HG03175 (cell line): Measurements from ENCODE around the gene SIL1.
"Not testable (repeated sequence)": the region's sequence is repeated elsewhere in the genome, so short reads cannot be mapped to it uniquely, and the experiment has no call there.

Experiments
- ATAC-seq: cut with Tn5 transposase; IDR thresholded peaks from one replicate; pipeline ENCODE4 v1.9.1; 2021; ENCODE audit warnings: mild to moderate bottlenecking, moderate library complexity; ENCODE audit not compliant: unreplicated experiment

SIL1 gene

GRCh38 chr5:139076111-139076510 is 122.1 kb downstream of the SIL1 start:
- no peak for ATAC-seq

- ATAC-seq: no peak
These were observed 122.8 kb downstream of the SIL1 start for GRCh38 chr5:139075066-139076050.

GRCh38 chr5:139073956-139074355 is 124.2 kb downstream of the SIL1 start:
- not testable (repeated sequence) for ATAC-seq

DNA sequence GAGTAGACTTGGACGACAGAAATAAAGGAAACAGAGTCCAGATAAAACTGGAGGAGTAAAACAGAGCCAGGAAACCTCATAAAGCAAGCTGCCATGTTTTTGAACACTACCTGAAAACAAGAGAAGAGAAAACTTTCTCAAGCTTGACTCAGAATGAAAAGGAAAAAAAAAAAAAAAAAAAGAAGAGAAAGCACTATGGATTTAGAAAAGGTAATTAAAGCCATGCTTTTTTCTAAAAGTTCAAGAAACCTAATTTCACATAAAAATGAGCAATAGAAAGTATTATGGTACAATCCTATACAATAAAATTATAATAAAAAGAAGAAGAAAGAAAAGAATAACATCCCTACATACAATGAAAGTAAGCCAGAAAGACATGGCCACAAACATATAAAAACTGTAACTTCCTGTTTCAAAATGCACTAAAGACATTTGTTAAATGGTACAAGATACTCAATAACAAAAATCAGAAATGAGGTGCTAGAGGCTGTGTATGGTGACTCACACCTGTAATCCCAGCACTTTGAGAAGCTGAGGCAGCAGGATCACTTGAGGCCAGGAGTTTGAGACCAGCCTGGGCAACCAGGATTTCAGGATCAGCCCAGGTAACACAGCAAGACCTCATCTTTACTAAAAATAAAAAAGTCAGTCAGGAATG is 129.5 kb downstream of the SIL1 start:
- no peak for ATAC-seq

DNA sequence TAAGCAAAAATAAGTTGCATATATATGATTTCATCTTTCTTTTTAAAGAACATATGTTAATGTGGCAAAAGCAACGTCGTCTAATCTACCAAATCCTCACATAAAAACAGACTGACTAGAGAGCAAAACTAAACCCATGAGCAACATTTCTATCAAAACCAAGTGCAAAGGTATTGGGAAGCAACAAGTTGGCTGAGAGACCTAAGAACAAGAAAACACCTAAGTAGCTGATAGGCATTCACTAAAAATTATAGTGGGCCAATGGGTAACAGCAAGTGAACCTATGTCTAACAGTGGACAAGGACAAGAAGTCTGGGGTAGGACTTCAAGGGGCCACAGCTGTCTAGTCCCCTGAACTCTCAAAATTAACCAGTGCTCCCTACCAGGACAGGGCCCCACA is 130.1 kb downstream of the SIL1 start:
- no peak for ATAC-seq

- no peak for ATAC-seq
These were observed 132.9 kb downstream of the SIL1 start for GRCh38 chr5:139065306-139065705.

DNA sequence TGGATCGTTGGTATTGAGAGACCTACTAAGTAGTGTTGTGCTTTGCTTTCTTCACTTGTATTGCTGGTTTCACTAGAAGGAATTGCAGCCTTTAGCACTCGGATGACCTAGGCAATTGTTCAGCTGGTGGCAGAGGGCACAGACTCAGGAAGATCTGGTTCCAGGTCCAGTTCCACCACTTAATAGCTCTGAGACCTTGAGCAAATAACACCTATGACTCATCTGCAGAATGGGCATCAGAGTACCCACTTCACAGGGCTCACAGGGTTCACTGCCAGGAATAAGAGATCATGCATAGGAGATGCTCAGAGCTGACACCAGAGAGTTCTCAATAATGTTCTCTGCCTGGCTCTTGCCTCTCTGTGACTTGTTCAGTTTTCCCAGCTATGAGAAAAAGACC is 133.6 kb downstream of the SIL1 start:
- ATAC-seq: no peak

DNA sequence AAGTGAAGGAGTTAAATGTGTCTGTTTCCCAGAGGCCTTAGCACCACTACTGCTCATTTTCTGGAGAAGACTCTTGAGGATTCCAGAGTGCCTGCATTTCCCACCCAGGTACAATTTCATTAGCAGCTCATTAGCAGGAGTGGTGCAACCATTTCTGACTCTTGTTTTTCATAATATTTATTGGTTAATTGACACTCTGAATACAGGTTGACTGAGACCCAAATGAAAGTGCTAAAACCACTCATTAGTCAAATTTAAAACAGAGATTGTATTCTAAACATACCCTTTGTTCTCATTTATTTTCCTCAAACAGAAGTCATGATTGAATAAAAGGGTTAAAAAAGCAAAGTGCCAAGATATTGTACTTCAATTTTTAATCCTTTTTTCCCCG is 134.5 kb downstream of the SIL1 start:
- ATAC-seq: no peak

DNA sequence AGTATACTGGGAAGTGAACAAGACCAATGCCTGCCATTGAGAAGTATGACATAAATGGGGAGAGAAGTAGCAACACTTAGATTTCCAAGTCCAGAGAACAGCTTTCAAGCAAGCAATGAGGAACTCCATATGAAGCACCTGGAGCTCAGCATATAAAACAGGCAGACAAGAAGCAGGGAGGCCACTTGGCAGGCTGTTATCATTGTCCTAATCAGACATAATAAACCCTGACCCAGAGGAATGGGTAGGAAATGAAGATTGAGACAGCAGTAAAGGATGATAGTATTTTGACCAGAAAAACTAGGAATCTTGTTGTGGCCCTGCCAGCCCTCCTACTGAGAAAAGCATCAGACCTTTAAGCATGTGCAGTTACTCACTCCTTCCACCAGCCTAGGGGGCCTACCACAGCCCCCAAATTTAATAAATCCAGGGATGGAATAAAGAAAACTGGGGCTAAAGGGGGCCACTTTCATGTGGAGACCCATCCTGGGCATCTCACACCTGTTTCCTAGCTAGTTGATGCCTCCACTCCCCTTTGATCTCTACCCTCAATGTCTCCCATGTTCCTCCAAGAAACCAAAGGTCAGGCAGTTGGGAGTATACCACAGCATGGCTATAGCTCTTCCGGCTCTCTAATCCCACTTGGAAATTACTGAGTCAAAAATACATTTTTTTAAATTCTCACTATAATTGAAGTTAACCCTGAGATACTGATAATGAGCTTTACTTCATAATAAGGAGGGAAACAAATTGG is 135.1 kb downstream of the SIL1 start:
- no peak for ATAC-seq

GRCh38 chr5:139061856-139062255 is 136.3 kb downstream of the SIL1 start:
- ATAC-seq: no peak

DNA sequence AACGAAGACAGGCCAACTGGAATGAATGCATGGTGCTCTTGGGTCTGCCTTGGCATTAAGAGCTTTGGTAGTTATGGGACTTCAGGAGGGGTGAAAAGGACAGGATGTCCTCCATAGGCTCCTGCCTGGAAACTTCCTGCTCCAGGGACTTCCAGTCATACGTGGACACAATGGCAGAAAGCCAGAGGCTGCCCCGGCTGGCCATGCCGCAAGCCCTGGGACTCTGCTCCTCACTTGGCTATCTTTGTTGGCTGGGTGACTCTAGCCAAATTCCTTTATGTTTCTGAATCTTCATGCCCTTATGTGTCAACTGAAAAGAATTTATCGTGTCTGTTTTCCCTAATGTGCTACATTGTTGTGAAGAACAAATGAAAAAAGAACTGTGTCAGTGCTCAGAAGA is 136.9 kb downstream of the SIL1 start:
- ATAC-seq: no peak

DNA sequence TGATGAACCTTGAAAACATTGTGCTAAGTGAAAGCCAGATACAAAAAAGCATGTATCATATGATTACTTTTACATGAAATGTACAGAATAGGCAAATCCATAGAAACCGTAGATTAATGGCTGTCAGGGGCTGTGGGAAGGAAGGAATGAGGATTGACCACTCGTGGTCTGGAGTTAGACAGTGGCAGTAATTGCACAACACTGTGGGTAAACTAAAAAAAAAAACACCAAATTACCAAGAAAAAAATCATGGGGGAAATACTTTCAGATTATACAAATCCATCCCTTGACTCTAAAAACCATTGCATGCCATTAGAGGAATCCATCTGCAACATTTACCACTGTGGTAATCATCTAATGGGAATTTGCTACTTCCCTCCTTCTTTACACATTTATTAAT is 140.0 kb downstream of the SIL1 start:
- ATAC-seq: no peak

DNA sequence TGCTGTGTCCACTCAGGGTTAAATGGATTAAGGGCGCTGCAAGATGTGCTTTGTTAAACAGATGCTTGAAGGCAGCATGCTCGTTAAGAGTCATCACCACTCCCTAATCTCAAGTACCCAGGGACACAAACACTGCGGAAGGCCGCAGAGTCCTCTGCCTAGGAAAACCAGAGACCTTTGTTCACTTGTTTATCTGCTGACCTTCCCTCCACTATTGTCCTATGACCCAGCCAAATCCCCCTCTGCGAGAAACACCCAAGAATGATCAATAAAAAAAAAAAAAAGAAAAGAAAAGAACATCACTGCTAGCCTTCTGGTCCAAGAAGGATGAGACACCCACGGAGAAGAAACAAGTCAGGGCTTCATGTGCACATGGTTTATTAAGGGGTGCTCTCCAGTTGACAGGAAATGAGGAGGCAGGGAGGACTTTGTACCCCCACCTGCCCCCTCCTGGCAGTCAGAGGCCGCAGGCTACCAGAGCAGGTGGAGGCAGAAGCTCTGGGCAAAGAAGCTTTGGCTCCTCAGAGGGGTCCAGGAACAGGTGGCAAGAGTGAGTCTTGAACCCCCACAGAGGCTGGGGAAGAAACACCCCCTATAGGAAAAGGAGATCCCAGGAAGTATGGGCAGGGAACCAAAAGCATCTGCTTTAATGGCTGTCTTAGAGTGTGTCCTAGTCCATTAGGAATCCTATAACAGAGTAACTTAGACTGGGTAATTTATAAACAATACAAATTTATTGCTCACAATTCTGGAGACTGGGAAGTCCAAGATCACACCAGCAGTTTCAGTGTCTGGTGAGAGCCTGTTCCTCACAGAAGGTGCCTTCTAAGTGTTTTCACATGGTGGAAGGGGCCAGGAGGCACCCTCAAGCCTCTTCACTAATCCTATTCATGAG is 140.9 kb downstream of the SIL1 start:
- not testable (repeated sequence) for ATAC-seq

DNA sequence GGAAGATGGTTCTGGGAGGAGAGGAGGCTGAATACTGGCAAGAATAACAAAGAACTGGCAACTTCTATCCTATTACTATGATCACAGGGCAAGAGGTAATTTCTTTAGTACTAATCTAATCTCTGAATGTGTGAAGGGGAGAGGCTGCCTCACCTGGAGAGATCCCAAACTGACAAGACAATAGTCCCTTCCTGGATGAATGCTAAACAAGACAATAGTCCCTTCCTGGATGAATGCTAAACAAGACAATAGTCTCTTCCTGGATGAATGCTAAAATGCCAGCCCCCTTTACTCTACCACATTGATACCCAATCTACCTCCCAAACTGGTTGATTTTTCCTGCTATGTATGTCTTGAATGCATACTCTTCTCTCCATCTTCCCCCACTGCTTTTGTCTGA is 145.2 kb downstream of the SIL1 start:
- ATAC-seq: no peak

GRCh38 chr5:139051392-139051791 is 146.8 kb downstream of the SIL1 start:
- ATAC-seq: no peak

DNA sequence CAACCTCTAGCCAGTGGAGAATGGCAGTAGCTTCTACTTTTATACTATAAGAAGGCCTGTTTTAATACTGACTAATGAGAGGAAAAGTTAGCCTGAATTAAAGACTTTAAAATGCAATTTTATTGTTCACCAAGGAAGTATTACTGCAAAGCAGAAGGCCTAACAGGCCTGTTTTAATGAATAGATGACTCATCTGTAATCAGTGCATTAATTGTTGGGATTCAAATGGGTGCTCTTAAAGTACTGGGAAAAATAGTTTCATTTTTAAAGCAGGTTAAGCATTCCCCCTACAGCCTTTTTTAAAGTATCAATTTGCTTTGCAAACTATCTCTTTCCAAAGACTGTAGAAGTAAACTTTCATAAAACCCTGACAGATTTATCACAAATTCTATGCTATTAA is 147.7 kb downstream of the SIL1 start:
- ATAC-seq: no peak

GRCh38 chr5:139049780-139050179 is 148.4 kb downstream of the SIL1 start:
- ATAC-seq: no peak

- no peak for ATAC-seq
These were observed 151.6 kb downstream of the SIL1 start for GRCh38 chr5:139046551-139046950.

DNA sequence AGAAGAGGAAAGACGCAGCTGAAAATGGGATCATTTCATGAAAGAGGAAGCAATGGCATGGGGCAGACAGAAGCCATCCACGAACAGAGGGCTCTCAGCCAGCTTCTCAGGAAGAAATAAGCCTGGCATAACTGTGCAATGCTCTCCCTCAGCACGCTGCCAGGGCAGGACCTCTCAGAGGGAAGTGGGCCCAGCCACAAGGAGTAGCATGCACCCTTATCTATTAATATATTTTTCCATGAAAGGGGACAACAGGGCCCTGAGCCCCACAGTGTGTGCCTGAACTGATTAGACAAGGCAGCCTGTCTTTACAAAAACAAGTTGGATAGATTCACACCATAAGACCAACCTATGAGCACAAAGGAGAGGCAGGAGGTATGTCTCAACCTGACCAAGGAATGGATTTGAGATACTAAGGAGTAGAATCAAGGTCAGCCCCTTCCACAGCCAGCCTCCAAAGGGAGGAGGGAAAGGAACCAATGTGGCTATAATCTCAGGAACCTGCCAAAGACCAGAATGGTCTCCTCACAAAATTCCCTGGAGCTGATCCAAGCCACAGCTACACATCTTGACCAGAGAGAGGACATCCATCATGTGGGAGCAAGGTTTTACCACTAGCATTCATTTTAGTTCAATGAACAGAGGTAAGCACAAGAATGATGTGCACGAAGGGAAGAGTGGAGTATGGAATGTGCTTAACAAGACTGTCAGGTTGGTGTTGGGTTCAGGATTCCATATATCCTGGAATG is 154.8 kb downstream of the SIL1 start:
- no peak for ATAC-seq

- no peak for ATAC-seq
These were observed 158.1 kb downstream of the SIL1 start for GRCh38 chr5:139040081-139040480.
